ENCODE data around the gene ZNF576. TPM values are rescaled to one million over a fixed set of nuclear protein-coding genes. Genes with fewer than 3 reads are reported as not detected.

Gene ZNF576
- total and polyA plus RNA-seq, 9 of the 15 experiments (the other 6 are each of a cell fraction or from before 2014, with no cell fraction given), result 6.8 to 18.2 (median 12.2) TPM

DNA sequence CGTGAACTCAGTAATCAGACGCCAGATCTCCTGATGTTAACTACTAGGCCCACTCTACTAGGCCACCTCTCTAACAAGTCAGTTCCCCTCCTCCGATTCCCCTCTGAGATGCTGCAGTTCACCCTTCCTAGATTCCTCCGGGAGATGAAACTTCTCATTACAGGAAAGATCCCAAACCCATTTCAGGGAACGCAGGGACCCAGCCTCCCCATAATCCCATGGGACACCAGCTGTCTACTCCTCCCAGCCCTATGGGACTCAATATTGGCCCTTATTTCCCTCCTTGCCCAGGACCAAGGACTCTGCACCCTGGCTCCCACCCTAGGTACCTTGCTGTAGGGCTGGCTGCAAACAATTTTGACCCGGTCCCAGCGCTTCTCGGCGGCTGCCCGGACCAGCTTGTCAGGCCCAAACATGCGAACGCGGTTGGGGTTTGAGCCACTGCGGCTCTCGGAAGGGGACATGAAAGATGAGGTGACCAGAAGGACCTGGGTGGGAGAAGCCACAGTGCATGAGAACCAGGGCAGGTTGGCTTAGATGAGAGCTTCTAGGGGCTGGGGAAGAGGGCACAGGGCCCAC lies 42.0 kb upstream of the ZNF576 start:
- Histone ChIP-seq H3K36me3 (ENCODE audit: control insufficient read depth, insufficient read depth, low read length) (peaks cover 59% of the 10 kb centered on the region; the same call in 2 of the 3 replicates), H2AFZ (ENCODE audit: low read depth, low read length) (no peak overlapping the region)
- POLR2A ChIA-PET, result interaction anchor here (0.6 to 1.5 kb wide), 4 partner anchors 9 to 98 kb away, joined by 3 to 6 read pairs (median 5); no protein-coding TSS in a partner anchor

More for the DNA sequence above, 42.0 kb upstream of the ZNF576 start:
- DNase-seq (ENCODE audit: extremely low read depth in 1 of 4, low spot score in 3 of 4) (no peak), FAIRE-seq (no peak), ATAC-seq (no peak)
- 82% methylated on average over 15 of the region's 15 CpGs for WGBS (ENCODE audit: insufficient coverage, low coverage, missing lambda C conversion rate)
- in situ Hi-C loops (cut with MboI), result no loop called here
- Histone ChIP-seq H3K79me2 (ENCODE audit: control insufficient read depth, insufficient read depth, low read length) (no peaks in the 10 kb centered on the region), H3K9me3 (replicated peaks; ENCODE audit: control insufficient read depth, insufficient read depth, low read depth, low read length) (no peaks in the 10 kb centered on the region), H3K27ac (ENCODE audit: extremely low read depth, low read depth, low read length) (no peak overlapping the region), H3K27me3 (ENCODE audit: control insufficient read depth in 2 of 2, insufficient read depth in 2 of 2, low read length in 2 of 2) (no peaks in the 10 kb centered on the region), H3K9ac (ENCODE audit: insufficient read depth in 1 of 2, low read depth in 2 of 2, low read length in 2 of 2) (no peak overlapping the region), H3K9me1 (ENCODE audit: control insufficient read depth, insufficient read depth, low read length) (no peaks in the 10 kb centered on the region), H3K4me1 (replicated peaks in 1 of 2; ENCODE audit: control insufficient read depth in 2 of 2, insufficient read depth in 2 of 2, low read length in 2 of 2) (peaks cover 0 to 8% of the 10 kb centered on the region in 2 experiments; a peak in 1 of 5 replicates), H4K20me1 (replicated peaks; ENCODE audit: control insufficient read depth, insufficient read depth, low read length) (no peaks in the 10 kb centered on the region), H3K4me3 (no peak overlapping the region), H3K4me2 (ENCODE audit: insufficient read depth, low read length) (no peak overlapping the region)
- CTCF ChIA-PET (ENCODE audit: low intra/inter-chr PET ratio), result interaction anchor here (1.4 to 1.8 kb wide), 2 partner anchors 70 to 98 kb away, joined by 4 to 7 read pairs; no protein-coding TSS in a partner anchor
- TF ChIP-seq TBL1XR1 (IDR thresholded peaks at IDR 0.05; ENCODE audit: low read length in 2 of 2) (no peak), RFX7 (CRISPR knock-in tag; IDR thresholded peaks at IDR 0.05) (no peak), DIDO1 (tag; IDR thresholded peaks at IDR 0.05; ENCODE audit: low read depth) (no peak), ZEB2 (IDR thresholded peaks at IDR 0.05) (no peak), PML (IDR thresholded peaks at IDR 0.05; ENCODE audit: low read length) (no peak)
- TF ChIP-seq, protein P1, sequence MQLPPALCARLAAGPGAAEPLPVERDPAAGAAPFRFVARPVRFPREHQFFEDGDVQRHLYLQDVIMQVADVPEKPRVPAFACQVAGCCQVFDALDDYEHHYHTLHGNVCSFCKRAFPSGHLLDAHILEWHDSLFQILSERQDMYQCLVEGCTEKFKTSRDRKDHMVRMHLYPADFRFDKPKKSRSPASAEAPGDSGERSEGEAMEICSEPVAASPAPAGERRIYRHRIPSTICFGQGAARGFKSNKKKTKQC (CRISPR knock-in tag; IDR thresholded peaks at IDR 0.05), result no peak
- no TSS peak for BruUV-seq (replicated peaks)
- intact Hi-C loops (cut with micrococcal nuclease), result loop anchor here (10.0 kb wide), 1 partner anchor 70 kb away; no protein-coding TSS in a partner anchor
